ENCODE data around the gene EBF3. TPM values are rescaled to one million over a fixed set of nuclear protein-coding genes. Genes with fewer than 3 reads are reported as not detected.

EBF3 gene
- total RNA-seq, 1 experiment from 2014 or later, result 0.12 TPM

DNA sequence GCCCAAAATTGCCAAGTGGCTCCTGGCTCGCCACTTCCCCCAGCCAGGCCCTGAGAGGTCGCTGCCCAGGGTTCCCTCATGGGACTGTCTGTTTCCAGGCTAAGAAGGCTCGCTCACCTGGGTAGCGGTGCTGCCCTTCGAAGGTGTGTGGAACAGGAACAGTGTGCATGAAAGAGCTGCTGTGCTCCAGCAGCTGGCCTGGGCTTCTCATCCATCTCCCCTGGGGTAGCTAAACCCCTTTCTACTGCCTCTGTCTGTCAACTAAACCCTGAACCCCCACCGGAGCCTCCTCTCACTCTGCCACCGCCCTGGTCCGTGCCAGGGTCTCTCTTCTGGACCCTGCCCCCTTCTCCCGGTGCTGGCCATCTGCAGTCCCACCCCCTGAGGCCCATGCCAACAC, 152.9 kb downstream of the EBF3 start:
- H3K4me1 ChIP-seq (ENCODE audit: control insufficient read depth in 1 of 2, insufficient read depth in 2 of 2, low read length in 2 of 2), result no peaks in the 10 kb centered on the region
- no peak overlapping the region for H3K4me2 ChIP-seq (ENCODE audit: low read length)
- no peak overlapping the region for H3K4me3 ChIP-seq (replicated peaks in 1 of 2; ENCODE audit: low read depth in 1 of 2, low read length in 2 of 2)
- no peaks in the 10 kb centered on the region for H3K27me3 ChIP-seq (ENCODE audit: insufficient read depth, low read length)
- intact Hi-C loops (cut with micrococcal nuclease), result no loop called here
- CTCF ChIA-PET, result no interaction called here
- no peaks in the 10 kb centered on the region for H3K36me3 ChIP-seq (ENCODE audit: control insufficient read depth in 1 of 2, insufficient read depth in 2 of 2, low read length in 2 of 2)
- RAD21 ChIA-PET (ENCODE audit: low non-redundant PET in 1 of 2, low total read pairs in 2 of 2, uncharacterized antibody in 2 of 2, unreplicated experiment in 2 of 2), result no interaction called here
- no peak for DNase-seq (ENCODE audit: low read depth, low spot score)
- H3K9me3 ChIP-seq (ENCODE audit: control insufficient read depth in 1 of 2, insufficient read depth in 1 of 2, low read depth in 1 of 2, low read length in 2 of 2), result no peaks in the 10 kb centered on the region
- no peak for ATAC-seq
- no peak overlapping the region for H3K9ac ChIP-seq (ENCODE audit: low read length)
- no peak overlapping the region for H3K27ac ChIP-seq (ENCODE audit: low read depth, low read length)
- H3K9me2 ChIP-seq (ENCODE audit: insufficient read depth), result no peaks in the 10 kb centered on the region
- no peak overlapping the region for H2AFZ ChIP-seq (ENCODE audit: low read depth, low read length, poor library complexity, severe bottlenecking)
- no peaks in the 10 kb centered on the region for H4K20me1 ChIP-seq (ENCODE audit: insufficient read depth)
- no peaks in the 10 kb centered on the region for H3K79me2 ChIP-seq (ENCODE audit: insufficient read depth, low read length)
- BruUV-seq (replicated peaks), result no TSS peak
- POLR2A ChIA-PET, result no interaction called here
- TF ChIP-seq RAD21 (IDR thresholded peaks at IDR 0.05; ENCODE audit: low read depth) (no peak), ZNF274 (IDR thresholded peaks at IDR 0.05; ENCODE audit: low read depth, low read length) (no peak), JUND (IDR thresholded peaks at IDR 0.05) (no peak)

DNA sequence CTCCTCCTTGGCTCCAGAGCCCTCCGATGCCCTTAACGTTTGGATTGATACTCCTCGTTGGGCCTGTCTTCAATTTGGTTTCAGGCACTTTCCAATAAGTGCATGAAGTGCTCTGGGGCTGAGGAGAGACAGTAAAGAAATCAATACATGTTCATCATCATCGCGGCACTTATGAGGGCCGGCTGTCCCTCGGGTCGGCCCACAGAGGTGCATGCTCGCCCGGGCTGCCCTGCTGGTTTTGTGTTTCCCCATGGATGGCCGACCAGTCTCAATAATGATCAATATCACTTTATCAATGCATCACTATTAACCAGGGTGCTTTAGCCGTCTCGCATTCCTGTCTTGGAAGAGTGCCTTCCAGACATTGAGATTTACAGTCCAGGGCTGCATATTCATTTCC, 154.2 kb downstream of the EBF3 start:
- intact Hi-C loops (cut with micrococcal nuclease), result no loop called here
- no peaks in the 10 kb centered on the region for H3K9me2 ChIP-seq (ENCODE audit: insufficient read depth)
- H3K27me3 ChIP-seq (ENCODE audit: insufficient read depth, low read length), result no peaks in the 10 kb centered on the region
- ChIA-PET CTCF (no interaction called here), POLR2A (no interaction called here), RAD21 (ENCODE audit: low non-redundant PET in 1 of 2, low total read pairs in 2 of 2, uncharacterized antibody in 2 of 2, unreplicated experiment in 2 of 2) (no interaction called here)
- H3K4me3 ChIP-seq (replicated peaks in 1 of 2; ENCODE audit: low read depth in 1 of 2, low read length in 2 of 2), result no peak overlapping the region
- BruUV-seq (replicated peaks), result no TSS peak
- H3K4me1 ChIP-seq (ENCODE audit: control insufficient read depth in 1 of 2, insufficient read depth in 2 of 2, low read length in 2 of 2), result no peaks in the 10 kb centered on the region
- DNase-seq (ENCODE audit: low read depth, low spot score) (no peak), ATAC-seq (no peak)
- H3K4me2 ChIP-seq (ENCODE audit: low read length), result no peak overlapping the region
- no peak overlapping the region for H3K9ac ChIP-seq (ENCODE audit: low read length)
- no peak overlapping the region for H2AFZ ChIP-seq (ENCODE audit: low read depth, low read length, poor library complexity, severe bottlenecking)
- no peak overlapping the region for H3K27ac ChIP-seq (ENCODE audit: low read depth, low read length)
- H3K79me2 ChIP-seq (ENCODE audit: insufficient read depth, low read length), result no peaks in the 10 kb centered on the region
- no peaks in the 10 kb centered on the region for H3K36me3 ChIP-seq (ENCODE audit: control insufficient read depth in 1 of 2, insufficient read depth in 2 of 2, low read length in 2 of 2)
- H3K9me3 ChIP-seq (ENCODE audit: control insufficient read depth in 1 of 2, insufficient read depth in 1 of 2, low read depth in 1 of 2, low read length in 2 of 2), result no peaks in the 10 kb centered on the region
- H4K20me1 ChIP-seq (ENCODE audit: insufficient read depth), result no peaks in the 10 kb centered on the region
- TF ChIP-seq POLR2A (IDR thresholded peaks at IDR 0.05; ENCODE audit: borderline replicate concordance, extremely low read depth, insufficient read depth, insufficient read length), result no peak
- TF ChIP-seq SRF (IDR thresholded peaks at IDR 0.05; ENCODE audit: low read depth), result no peak
- TF ChIP-seq SP1 (IDR thresholded peaks at IDR 0.05; ENCODE audit: low read depth), result no peak
- no peak for TF ChIP-seq RAD21 (IDR thresholded peaks at IDR 0.05; ENCODE audit: low read depth)
- no peak for TF ChIP-seq ZFX (IDR thresholded peaks at IDR 0.05)
- TF ChIP-seq, protein P1, sequence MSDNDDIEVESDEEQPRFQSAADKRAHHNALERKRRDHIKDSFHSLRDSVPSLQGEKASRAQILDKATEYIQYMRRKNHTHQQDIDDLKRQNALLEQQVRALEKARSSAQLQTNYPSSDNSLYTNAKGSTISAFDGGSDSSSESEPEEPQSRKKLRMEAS (IDR thresholded peaks at IDR 0.05), result no peak
- TF ChIP-seq SIN3A (IDR thresholded peaks at IDR 0.05; ENCODE audit: low read depth), result no peak
- TF ChIP-seq FOSL1 (IDR thresholded peaks at IDR 0.05; ENCODE audit: low read depth), result no peak
- no peak for TF ChIP-seq CBX3 (IDR thresholded peaks at IDR 0.05; ENCODE audit: low read depth)
- no peak for TF ChIP-seq TCF7L2 (IDR thresholded peaks at IDR 0.05; ENCODE audit: borderline replicate concordance, extremely low read depth, insufficient read depth, insufficient read length)
- TF ChIP-seq, protein P2, sequence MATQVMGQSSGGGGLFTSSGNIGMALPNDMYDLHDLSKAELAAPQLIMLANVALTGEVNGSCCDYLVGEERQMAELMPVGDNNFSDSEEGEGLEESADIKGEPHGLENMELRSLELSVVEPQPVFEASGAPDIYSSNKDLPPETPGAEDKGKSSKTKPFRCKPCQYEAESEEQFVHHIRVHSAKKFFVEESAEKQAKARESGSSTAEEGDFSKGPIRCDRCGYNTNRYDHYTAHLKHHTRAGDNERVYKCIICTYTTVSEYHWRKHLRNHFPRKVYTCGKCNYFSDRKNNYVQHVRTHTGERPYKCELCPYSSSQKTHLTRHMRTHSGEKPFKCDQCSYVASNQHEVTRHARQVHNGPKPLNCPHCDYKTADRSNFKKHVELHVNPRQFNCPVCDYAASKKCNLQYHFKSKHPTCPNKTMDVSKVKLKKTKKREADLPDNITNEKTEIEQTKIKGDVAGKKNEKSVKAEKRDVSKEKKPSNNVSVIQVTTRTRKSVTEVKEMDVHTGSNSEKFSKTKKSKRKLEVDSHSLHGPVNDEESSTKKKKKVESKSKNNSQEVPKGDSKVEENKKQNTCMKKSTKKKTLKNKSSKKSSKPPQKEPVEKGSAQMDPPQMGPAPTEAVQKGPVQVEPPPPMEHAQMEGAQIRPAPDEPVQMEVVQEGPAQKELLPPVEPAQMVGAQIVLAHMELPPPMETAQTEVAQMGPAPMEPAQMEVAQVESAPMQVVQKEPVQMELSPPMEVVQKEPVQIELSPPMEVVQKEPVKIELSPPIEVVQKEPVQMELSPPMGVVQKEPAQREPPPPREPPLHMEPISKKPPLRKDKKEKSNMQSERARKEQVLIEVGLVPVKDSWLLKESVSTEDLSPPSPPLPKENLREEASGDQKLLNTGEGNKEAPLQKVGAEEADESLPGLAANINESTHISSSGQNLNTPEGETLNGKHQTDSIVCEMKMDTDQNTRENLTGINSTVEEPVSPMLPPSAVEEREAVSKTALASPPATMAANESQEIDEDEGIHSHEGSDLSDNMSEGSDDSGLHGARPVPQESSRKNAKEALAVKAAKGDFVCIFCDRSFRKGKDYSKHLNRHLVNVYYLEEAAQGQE (IDR thresholded peaks at IDR 0.05; ENCODE audit: low read depth), result no peak
- no peak for TF ChIP-seq POLR2AphosphoS5 (IDR thresholded peaks at IDR 0.05; ENCODE audit: low read depth, low read length)
- no peak for TF ChIP-seq EGR1 (IDR thresholded peaks at IDR 0.05; ENCODE audit: low read depth)
- TF ChIP-seq, protein P3, sequence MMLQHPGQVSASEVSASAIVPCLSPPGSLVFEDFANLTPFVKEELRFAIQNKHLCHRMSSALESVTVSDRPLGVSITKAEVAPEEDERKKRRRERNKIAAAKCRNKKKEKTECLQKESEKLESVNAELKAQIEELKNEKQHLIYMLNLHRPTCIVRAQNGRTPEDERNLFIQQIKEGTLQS (IDR thresholded peaks at IDR 0.05), result no peak
- TF ChIP-seq, protein P4, sequence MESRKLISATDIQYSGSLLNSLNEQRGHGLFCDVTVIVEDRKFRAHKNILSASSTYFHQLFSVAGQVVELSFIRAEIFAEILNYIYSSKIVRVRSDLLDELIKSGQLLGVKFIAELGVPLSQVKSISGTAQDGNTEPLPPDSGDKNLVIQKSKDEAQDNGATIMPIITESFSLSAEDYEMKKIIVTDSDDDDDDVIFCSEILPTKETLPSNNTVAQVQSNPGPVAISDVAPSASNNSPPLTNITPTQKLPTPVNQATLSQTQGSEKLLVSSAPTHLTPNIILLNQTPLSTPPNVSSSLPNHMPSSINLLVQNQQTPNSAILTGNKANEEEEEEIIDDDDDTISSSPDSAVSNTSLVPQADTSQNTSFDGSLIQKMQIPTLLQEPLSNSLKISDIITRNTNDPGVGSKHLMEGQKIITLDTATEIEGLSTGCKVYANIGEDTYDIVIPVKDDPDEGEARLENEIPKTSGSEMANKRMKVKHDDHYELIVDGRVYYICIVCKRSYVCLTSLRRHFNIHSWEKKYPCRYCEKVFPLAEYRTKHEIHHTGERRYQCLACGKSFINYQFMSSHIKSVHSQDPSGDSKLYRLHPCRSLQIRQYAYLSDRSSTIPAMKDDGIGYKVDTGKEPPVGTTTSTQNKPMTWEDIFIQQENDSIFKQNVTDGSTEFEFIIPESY (IDR thresholded peaks at IDR 0.05; ENCODE audit: extremely low read depth, insufficient replicate concordance, low read length), result no peak

Data from HCT116 (cell line).